Measurements from ENCODE around the gene FBXW2.

DNA sequence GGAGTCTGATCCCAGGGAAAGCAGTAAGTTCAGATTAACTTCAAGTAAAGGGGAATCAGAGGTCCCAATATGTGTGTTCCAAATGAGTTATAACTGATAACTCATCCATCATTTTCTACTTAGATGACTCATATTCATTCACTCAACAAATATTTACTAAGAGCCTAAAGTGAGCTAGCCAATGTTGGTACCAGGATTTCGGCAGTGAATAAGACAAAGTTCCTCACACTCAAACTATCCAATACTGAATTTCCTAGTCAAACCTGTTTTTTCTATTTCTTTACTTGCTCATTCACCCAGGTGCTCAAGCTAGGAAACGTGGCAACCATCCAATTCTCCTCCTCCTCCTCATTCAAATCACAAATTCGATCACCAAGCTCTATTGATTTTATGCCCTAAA lies 25.8 kb downstream of the FBXW2 start:
- TF ChIP-seq EZH2 (IDR thresholded peaks at IDR 0.05): no peak
- TF ChIP-seq POLR2AphosphoS5 (IDR thresholded peaks at IDR 0.05; ENCODE audit: borderline replicate concordance, low read depth, low read length): no peak
